PC-9 (cell line): ENCODE data around the gene ZNF417.

ENCODE experiments used
- CTCF ChIP-seq: fragments of 200-600 bp; sonication (generic); conservative IDR thresholded peaks from 2 replicates; pipeline ENCODE4 v1.6.1; 2017; ENCODE audit warnings: mixed run types, antibody characterized with exemption, mild to moderate bottlenecking, moderate library complexity
- EZH2 ChIP-seq: fragments of 200-600 bp; sonication (generic); IDR thresholded peaks from 2 replicates; pipeline ENCODE4 v1.8.0; 2017; ENCODE audit warnings: antibody characterized with exemption, low read depth

GRCh38 chr19:57947419-57948134 is 31.2 kb upstream of the ZNF417 start, which contains the start of gene ZNF256:
- TF ChIP-seq CTCF: peak; percentile 63
- no peak for TF ChIP-seq EZH2
